Loucy (cell line): ENCODE data around the gene TMTC1.

ENCODE experiments used
- H2AFZ ChIP-seq: fragments of 200-600 bp; sonication (generic); 2 replicates; pipeline ENCODE4 v1.6.0; 2016; ENCODE audit warnings: antibody characterized with exemption, mild to moderate bottlenecking, low read length, moderate library complexity
- H3F3A ChIP-seq: fragments of 200-600 bp; 2 replicates; pipeline ENCODE4 v1.6.0; 2016; ENCODE audit warnings: antibody characterized with exemption, low read depth, mild to moderate bottlenecking
- H3K27me3 ChIP-seq: fragments of 200-600 bp; sonication (generic); 2 replicates; pipeline ENCODE4 v1.6.1; 2014; ENCODE audit warnings: low read length, mild to moderate bottlenecking; ENCODE audit not compliant: insufficient read depth, poor library complexity, severe bottlenecking
- H3K36me3 ChIP-seq: fragments of 200-600 bp; sonication (generic); 2 replicates; pipeline ENCODE4 v1.6.1; 2016; ENCODE audit warnings: low read length; ENCODE audit not compliant: insufficient read depth
- H3K4me1 ChIP-seq: fragments of 200-600 bp; sonication (generic); 2 replicates; pipeline ENCODE4 v1.5.1; 2014; ENCODE audit warnings: low read length, mild to moderate bottlenecking; ENCODE audit not compliant: insufficient read depth, poor library complexity, severe bottlenecking
- H3K4me2 ChIP-seq: fragments of 200-600 bp; sonication (generic); 2 replicates; pipeline ENCODE4 v1.6.0; 2014; ENCODE audit warnings: antibody characterized with exemption, low read length, low read depth, mild to moderate bottlenecking; ENCODE audit not compliant: poor library complexity, severe bottlenecking
- H3K4me3 ChIP-seq: fragments of 200-600 bp; sonication (generic); 2 replicates; pipeline ENCODE4 v1.5.1; 2014; ENCODE audit warnings: low read length, mild to moderate bottlenecking, mixed read lengths; ENCODE audit not compliant: poor library complexity, severe bottlenecking
- H3K79me2 ChIP-seq: fragments of 200-600 bp; sonication (generic); 2 replicates; pipeline ENCODE4 v1.6.1; 2014; ENCODE audit warnings: low read length; ENCODE audit not compliant: insufficient read depth
- H3K9ac ChIP-seq: fragments of 200-600 bp; sonication (generic); 2 replicates; pipeline ENCODE4 v1.6.0; 2014; ENCODE audit warnings: mild to moderate bottlenecking, low read depth, low read length, moderate library complexity; ENCODE audit not compliant: poor library complexity, severe bottlenecking
- H3K9me2 ChIP-seq: fragments of 200-600 bp; sonication (generic); replicated peaks from 2 replicates; pipeline ENCODE4 v1.6.1; 2016; ENCODE audit warnings: low read depth, low read length, mixed read lengths
- H3K9me3 ChIP-seq: fragments of 200-600 bp; sonication (generic); 2 replicates; pipeline ENCODE4 v1.6.1; 2014; ENCODE audit warnings: mild to moderate bottlenecking, antibody characterized with exemption, low read length, low read depth; ENCODE audit not compliant: insufficient read depth
- H4K20me1 ChIP-seq: fragments of 200-600 bp; sonication (generic); 2 replicates; pipeline ENCODE4 v1.6.0; 2014; ENCODE audit warnings: antibody characterized with exemption, low read length, mild to moderate bottlenecking; ENCODE audit not compliant: insufficient read depth, poor library complexity, severe bottlenecking
- EZH2phosphoT487 ChIP-seq: fragments of 200-600 bp; IDR thresholded peaks from 2 replicates; pipeline ENCODE4 v1.6.1; 2018; ENCODE audit warnings: antibody characterized with exemption, mild to moderate bottlenecking, moderate library complexity, borderline replicate concordance
- TF ChIP-seq, protein P1 (sequence below): fragments of 200-600 bp; sonication (generic); conservative IDR thresholded peaks from 2 replicates; pipeline ENCODE4 v1.5.1; 2014; ENCODE audit warnings: mild to moderate bottlenecking, antibody characterized with exemption, low read length

The TMTC1 gene

DNA sequence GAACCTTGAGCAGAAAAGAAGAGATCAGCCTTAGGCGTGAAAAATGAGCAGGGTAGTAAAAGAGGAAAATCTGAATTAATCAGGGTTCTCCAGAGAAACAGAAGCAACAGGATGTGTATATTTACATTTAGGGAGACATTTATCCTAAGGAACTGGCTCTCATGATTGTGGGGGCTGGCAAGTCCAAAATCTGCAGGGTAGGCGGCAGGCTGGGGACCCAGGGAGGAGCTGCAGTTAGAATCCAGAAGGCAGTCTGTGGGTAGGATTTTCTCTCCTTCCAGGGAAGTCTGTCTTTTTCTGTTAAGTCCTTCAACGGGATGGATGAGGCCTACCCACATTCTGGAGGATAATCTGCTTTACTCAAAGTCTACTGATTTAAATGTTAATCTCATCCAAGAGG is 218.8 kb downstream of the TMTC1 start:
- Histone ChIP-seq H3K4me3 (no peak overlapping the region), H3K9me2 (no peaks in the 10 kb centered on the region), H3K4me2 (no peak overlapping the region), H3F3A (no peaks in the 10 kb centered on the region), H3K9ac (no peak overlapping the region), H3K36me3 (no peaks in the 10 kb centered on the region), H4K20me1 (no peaks in the 10 kb centered on the region), H3K79me2 (no peaks in the 10 kb centered on the region), H3K4me1 (peaks cover 13% of the 10 kb centered on the region), H3K9me3 (no peaks in the 10 kb centered on the region), H3K27me3 (no peaks in the 10 kb centered on the region), H2AFZ (no peak overlapping the region)
- TF ChIP-seq, protein P1, sequence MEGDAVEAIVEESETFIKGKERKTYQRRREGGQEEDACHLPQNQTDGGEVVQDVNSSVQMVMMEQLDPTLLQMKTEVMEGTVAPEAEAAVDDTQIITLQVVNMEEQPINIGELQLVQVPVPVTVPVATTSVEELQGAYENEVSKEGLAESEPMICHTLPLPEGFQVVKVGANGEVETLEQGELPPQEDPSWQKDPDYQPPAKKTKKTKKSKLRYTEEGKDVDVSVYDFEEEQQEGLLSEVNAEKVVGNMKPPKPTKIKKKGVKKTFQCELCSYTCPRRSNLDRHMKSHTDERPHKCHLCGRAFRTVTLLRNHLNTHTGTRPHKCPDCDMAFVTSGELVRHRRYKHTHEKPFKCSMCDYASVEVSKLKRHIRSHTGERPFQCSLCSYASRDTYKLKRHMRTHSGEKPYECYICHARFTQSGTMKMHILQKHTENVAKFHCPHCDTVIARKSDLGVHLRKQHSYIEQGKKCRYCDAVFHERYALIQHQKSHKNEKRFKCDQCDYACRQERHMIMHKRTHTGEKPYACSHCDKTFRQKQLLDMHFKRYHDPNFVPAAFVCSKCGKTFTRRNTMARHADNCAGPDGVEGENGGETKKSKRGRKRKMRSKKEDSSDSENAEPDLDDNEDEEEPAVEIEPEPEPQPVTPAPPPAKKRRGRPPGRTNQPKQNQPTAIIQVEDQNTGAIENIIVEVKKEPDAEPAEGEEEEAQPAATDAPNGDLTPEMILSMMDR: no peak
- TF ChIP-seq EZH2phosphoT487: no peak

DNA sequence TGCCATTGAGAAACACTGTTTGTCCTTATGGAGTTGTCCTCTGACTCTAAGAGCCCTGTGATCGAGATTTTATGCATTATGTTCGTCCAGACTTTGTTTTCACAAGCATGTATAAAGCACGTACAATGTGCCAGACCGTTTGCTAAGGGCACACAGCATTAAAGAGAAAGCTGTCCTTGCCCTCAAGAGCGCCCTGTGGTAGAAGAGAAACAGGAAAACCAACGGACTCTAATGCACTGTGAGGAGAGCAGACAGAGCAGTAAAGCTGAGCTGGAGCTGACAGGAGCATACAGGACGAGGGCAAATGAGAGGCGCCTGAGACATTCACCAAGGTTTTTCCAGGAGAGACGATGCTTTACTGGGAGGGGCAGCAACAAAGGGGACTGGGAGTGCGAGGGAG is 220.1 kb downstream of the TMTC1 start:
- H3K27me3 ChIP-seq: no peaks in the 10 kb centered on the region
- no peak for TF ChIP-seq EZH2phosphoT487
- TF ChIP-seq, protein P1: no peak
- no peaks in the 10 kb centered on the region for H3K9me3 ChIP-seq
- peaks cover 13% of the 10 kb centered on the region for H3K4me1 ChIP-seq
- H2AFZ ChIP-seq: peak overlapping the region; percentile 75
- no peaks in the 10 kb centered on the region for H3K36me3 ChIP-seq
- peak overlapping the region; percentile 26 for H3K9ac ChIP-seq
- no peaks in the 10 kb centered on the region for H3K9me2 ChIP-seq
- H4K20me1 ChIP-seq: no peaks in the 10 kb centered on the region
- peak overlapping the region; percentile 65 for H3K4me3 ChIP-seq
- no peaks in the 10 kb centered on the region for H3K79me2 ChIP-seq
- H3F3A ChIP-seq: no peaks in the 10 kb centered on the region
- peak overlapping the region; percentile 65 for H3K4me2 ChIP-seq

DNA sequence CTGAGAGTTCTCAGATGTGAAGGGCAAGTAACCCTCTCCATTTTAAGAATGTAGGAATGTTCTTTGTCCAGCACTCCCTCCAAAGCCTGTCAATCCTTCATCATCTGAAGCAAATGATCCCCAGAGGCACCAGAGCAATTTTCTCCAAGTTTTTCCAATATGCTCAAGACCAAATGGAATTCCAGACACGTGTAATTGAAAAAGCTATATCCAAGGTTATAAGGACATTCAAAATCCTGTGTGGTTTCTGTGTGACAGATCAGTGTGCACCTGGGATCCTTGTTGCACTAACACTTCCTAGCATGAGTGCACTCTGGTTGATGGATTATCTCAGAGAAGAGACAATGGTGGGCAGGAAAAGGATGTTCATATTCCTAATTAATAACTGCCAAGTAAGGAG is 220.7 kb downstream of the TMTC1 start:
- peak overlapping the region; percentile 26 for H3K9ac ChIP-seq
- no peak for TF ChIP-seq EZH2phosphoT487
- TF ChIP-seq, protein P1: no peak
- H3K4me3 ChIP-seq: peak overlapping the region; percentile 65
- no peaks in the 10 kb centered on the region for H3K79me2 ChIP-seq
- H2AFZ ChIP-seq: peak overlapping the region; percentile 75
- H3K36me3 ChIP-seq: no peaks in the 10 kb centered on the region
- no peaks in the 10 kb centered on the region for H4K20me1 ChIP-seq
- no peaks in the 10 kb centered on the region for H3K27me3 ChIP-seq
- H3K4me2 ChIP-seq: peak overlapping the region; percentile 65
- H3K4me1 ChIP-seq: peaks cover 13% of the 10 kb centered on the region
- H3F3A ChIP-seq: no peaks in the 10 kb centered on the region
- no peaks in the 10 kb centered on the region for H3K9me2 ChIP-seq
- no peaks in the 10 kb centered on the region for H3K9me3 ChIP-seq
